HCT116 (cell line): ENCODE results near the gene SMARCAD1.
"Not testable (repeated sequence)": the region's sequence is repeated elsewhere in the genome, so short reads cannot be mapped to it uniquely, and the experiment has no call there.

Experiments used
- CBX3 ChIP-seq: IDR thresholded peaks from 2 replicates; pipeline ENCODE4 v1.6.1; 2012; ENCODE audit warnings: low read depth
- CEBPB ChIP-seq: IDR thresholded peaks from 2 replicates; pipeline ENCODE4 v1.6.1; 2012; ENCODE audit warnings: low read depth
- CTCF ChIP-seq, 3 experiments: fragments of 200-600 bp in 1 of 3; sonication (generic) in 1 of 3; IDR thresholded peaks in 2 of 3; conservative IDR thresholded peaks in 1 of 3; 2 replicates each; pipeline ENCODE4 v1.5.1; 2012 to 2017; ENCODE audit warnings: low read depth in 2 of 3, low read length in 2 of 3, antibody characterized with exemption in 1 of 3, borderline replicate concordance in 1 of 3, control low read depth in 1 of 3, mild to moderate bottlenecking in 1 of 3, mixed read lengths in 1 of 3, mixed run types in 1 of 3, moderate library complexity in 1 of 3; ENCODE audit not compliant: insufficient read depth in 1 of 3
- ELF1 ChIP-seq: IDR thresholded peaks from 2 replicates; pipeline ENCODE4 v1.6.1; 2012; ENCODE audit warnings: low read depth, borderline replicate concordance
- EZH2 ChIP-seq: fragments of 200-600 bp; sonication (generic); IDR thresholded peaks from 2 replicates; pipeline ENCODE4 v1.6.1; 2017; ENCODE audit warnings: antibody characterized with exemption, mixed run types
- POLR2A ChIP-seq: IDR thresholded peaks from 2 replicates; pipeline ENCODE4 v1.7.0; 2011; ENCODE audit warnings: borderline replicate concordance; ENCODE audit not compliant: insufficient read depth, insufficient read length; ENCODE audit errors: extremely low read depth
- POLR2AphosphoS5 ChIP-seq: IDR thresholded peaks from 2 replicates; pipeline ENCODE4 v1.6.1; 2011; ENCODE audit warnings: mild to moderate bottlenecking, low read depth, low read length, moderate library complexity
- RAD21 ChIP-seq: IDR thresholded peaks from 2 replicates; pipeline ENCODE4 v1.6.1; 2012; ENCODE audit warnings: low read depth, mild to moderate bottlenecking
- REST ChIP-seq: IDR thresholded peaks from 2 replicates; pipeline ENCODE4 v1.6.1; 2012; ENCODE audit warnings: low read depth
- SIN3A ChIP-seq: IDR thresholded peaks from 2 replicates; pipeline ENCODE4 v1.6.1; 2012; ENCODE audit warnings: low read depth
- SRF ChIP-seq: IDR thresholded peaks from 2 replicates; pipeline ENCODE4 v1.6.1; 2012; ENCODE audit warnings: low read depth
- YY1 ChIP-seq: IDR thresholded peaks from 2 replicates; pipeline ENCODE4 v1.6.1; 2011; ENCODE audit warnings: low read length, low read depth, moderate library complexity, mild to moderate bottlenecking; ENCODE audit not compliant: insufficient replicate concordance; ENCODE audit errors: extremely low read depth

DNA sequence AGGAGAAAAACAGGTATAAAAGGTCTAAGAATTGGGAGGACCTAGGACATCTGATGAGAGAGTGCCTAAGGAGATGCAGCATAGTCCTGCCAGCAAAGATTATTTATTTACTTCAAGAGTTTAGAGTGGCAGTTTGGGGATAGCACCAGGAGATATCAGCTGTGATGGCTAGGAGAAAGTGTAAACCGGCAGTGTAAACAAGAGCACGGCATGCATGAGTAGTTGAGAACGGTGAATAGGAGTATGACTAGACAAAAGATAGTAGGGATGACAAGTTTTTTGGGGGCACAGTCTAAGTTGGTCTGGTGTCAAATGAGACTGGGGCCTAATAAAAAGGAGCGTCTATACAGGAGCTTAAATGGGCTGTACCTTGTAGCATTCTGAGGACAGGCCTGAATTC is 86.3 kb downstream of the SMARCAD1 start:
- not testable (repeated sequence) for TF ChIP-seq CTCF (IDR thresholded peaks at IDR 0.05 in 2 of 3, conservative IDR thresholded peaks at IDR 0.05 in 1 of 3; ENCODE audit: borderline replicate concordance in 1 of 3, insufficient read depth in 1 of 3, low read depth in 2 of 3, low read length in 2 of 3); POLR2A; CEBPB; YY1; EZH2; SIN3A; ELF1; POLR2AphosphoS5; CBX3; RAD21; REST; SRF
